HG02678 (cell line): ENCODE data around the gene WDR48.

ENCODE experiments used
- ATAC-seq: cut with Tn5 transposase; IDR thresholded peaks from one replicate; pipeline ENCODE4 v1.9.1; 2021; ENCODE audit warnings: mild to moderate bottlenecking, moderate library complexity; ENCODE audit not compliant: unreplicated experiment

The WDR48 gene

GRCh38 chr3:39118931-39119660 is 67.3 kb downstream of the WDR48 start:
- ATAC-seq = no peak

GRCh38 chr3:39121621-39122020 is 69.8 kb downstream of the WDR48 start:
- no peak for ATAC-seq

GRCh38 chr3:39122813-39123212 is 71.0 kb downstream of the WDR48 start:
- peak; percentile 76 for ATAC-seq

- ATAC-seq = no peak
Measured at GRCh38 chr3:39124876-39125840, 73.3 kb downstream of the WDR48 start.

- no peak for ATAC-seq
Measured at GRCh38 chr3:39125841-39126500, 74.2 kb downstream of the WDR48 start.

GRCh38 chr3:39126532-39127071 is 74.8 kb downstream of the WDR48 start:
- ATAC-seq = no peak

GRCh38 chr3:39127269-39127907 is 75.6 kb downstream of the WDR48 start:
- no peak for ATAC-seq

- ATAC-seq = no peak
Measured at GRCh38 chr3:39127908-39128304, 76.1 kb downstream of the WDR48 start.

GRCh38 chr3:39128951-39129350 is 77.1 kb downstream of the WDR48 start:
- ATAC-seq = no peak

- no peak for ATAC-seq
Measured at GRCh38 chr3:39130026-39130425, 78.2 kb downstream of the WDR48 start.

- no peak for ATAC-seq
Measured at GRCh38 chr3:39130693-39131265, 79.0 kb downstream of the WDR48 start.

GRCh38 chr3:39132096-39133092 is 80.6 kb downstream of the WDR48 start:
- no peak for ATAC-seq

- no peak for ATAC-seq
Measured at GRCh38 chr3:39133093-39133490, 81.3 kb downstream of the WDR48 start.

- ATAC-seq = no peak
Measured at GRCh38 chr3:39133822-39134221, 82.0 kb downstream of the WDR48 start.

- ATAC-seq = no peak
Measured at GRCh38 chr3:39134305-39134704, 82.5 kb downstream of the WDR48 start.

GRCh38 chr3:39135170-39135805 is 83.5 kb downstream of the WDR48 start:
- ATAC-seq = no peak

GRCh38 chr3:39136533-39137434 is 85.0 kb downstream of the WDR48 start:
- ATAC-seq = no peak
